Upper lobe of left lung (tissue), 6 donors: ENCODE measurements around the gene ATP8B3. TPM values are rescaled to one million over a fixed set of nuclear protein-coding genes. Genes with fewer than 3 reads are reported as not detected.

Experiments used
- ATAC-seq, 2 donors: fragments of 200-7000 bp; cut with Tn5 transposase; one replicate each; pipeline ENCODE4 v1.9.1; 2022; ENCODE audit warnings: mild to moderate bottlenecking in 2 of 2, moderate library complexity in 2 of 2; ENCODE audit not compliant: low FRiP score in 2 of 2
- DNase-seq, 2 donors: peaks; one replicate each; pipeline ENCODE4 v3.0.0-alpha.2; 2019 to 2020
- H3K27ac ChIP-seq, 4 donors: fragments of 200-600 bp; sonication (generic); one replicate each; pipeline ENCODE4 v1.5.1; 2016 to 2019
- H3K27me3 ChIP-seq, 4 donors: fragments of 200-600 bp; sonication (generic); one replicate each; pipeline ENCODE4 v1.5.1; 2017 to 2019
- H3K36me3 ChIP-seq, 4 donors: fragments of 200-600 bp; sonication (generic); one replicate each; pipeline ENCODE4 v1.5.1; 2016 to 2019
- H3K4me1 ChIP-seq, 4 donors: fragments of 200-600 bp; sonication (generic); one replicate each; pipeline ENCODE4 v1.5.1; 2018 to 2019
- H3K4me3 ChIP-seq, 4 donors: fragments of 200-600 bp; sonication (generic); one replicate each; pipeline ENCODE4 v1.5.1; 2017 to 2019; ENCODE audit warnings: mild to moderate bottlenecking in 2 of 4, moderate library complexity in 1 of 4
- H3K9me3 ChIP-seq, 4 donors: fragments of 200-600 bp; sonication (generic); one replicate each; pipeline ENCODE4 v1.5.1; 2018 to 2019
- EP300 ChIP-seq, 4 donors: sonication (generic); formaldehyde crosslinking; IDR thresholded peaks; one replicate each; pipeline ENCODE4 v1.5.1; 2017; ENCODE audit warnings: antibody characterized with exemption in 4 of 4, control low read depth in 2 of 4
- POLR2A ChIP-seq, 4 donors: fragments of 450-650 bp; IDR thresholded peaks; one replicate each; pipeline ENCODE4 v1.5.1; 2016 to 2017; ENCODE audit warnings: antibody characterized with exemption in 4 of 4, mild to moderate bottlenecking in 2 of 4
- POLR2AphosphoS5 ChIP-seq, 2 donors: sonication (generic); formaldehyde crosslinking; IDR thresholded peaks; one replicate each; pipeline ENCODE4 v1.5.1; 2017; ENCODE audit warnings: antibody characterized with exemption in 2 of 2
- WGBS, 2 donors: methylation state at CpG; one replicate each; pipeline ENCODE4 v1.1.5; 2017 to 2018; 5-methylcytosine and 5-hydroxymethylcytosine counted together
- total RNA-seq, 6 donors: library from RNA; depleted of rRNA in 4 of 6; stranded (reverse); fragments of >200 nt in 4 of 6; gene quantifications; one replicate each; pipeline versions ENCODE4 v1.1.0 to v1.2.1, GENCODE V29; 2016 to 2021
- TF ChIP-seq, protein P1 (sequence below), 6 experiments: fragments of 450-650 bp in 4 of 6; fragments of 200-600 bp in 2 of 6; sonication (generic) in 2 of 6; IDR thresholded peaks; one replicate each; pipeline ENCODE4 v1.5.1; 2016 to 2019; ENCODE audit warnings: antibody characterized with exemption in 6 of 6
- donor health status: DM: no; HTN: no; CAD: no; lungs with moderate emphysema.
- donor health status: DM: no; HTN: yes; CAD: no; lungs with severe emphysema.

ATP8B3 gene
- total RNA-seq, 6 donors from 2014 or later: under 0.01 to 6.2 (median 1.1) TPM

DNA sequence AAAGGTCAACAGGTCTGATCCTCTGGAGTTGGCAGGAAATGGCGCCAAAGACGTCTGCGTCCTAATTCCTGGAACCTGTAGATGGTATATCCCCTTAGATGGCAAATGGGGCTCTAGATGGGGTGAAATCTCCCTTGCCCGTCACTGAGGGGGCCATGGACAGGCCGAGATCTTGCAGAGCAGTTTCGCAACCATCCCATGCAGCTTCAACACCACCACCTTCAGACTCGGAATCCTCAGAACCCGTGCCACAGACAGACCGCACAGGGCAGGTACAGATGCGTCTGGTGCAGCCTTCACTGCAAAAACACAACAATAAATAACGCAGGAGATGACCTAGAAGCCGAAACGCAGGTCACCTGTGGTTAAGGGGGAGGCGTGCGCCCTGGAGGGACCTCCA, 18.5 kb upstream of the ATP8B3 start:
- peaks cover 3 to 34% (median 19%) of the 10 kb centered on the region in 4 donors for H3K4me1 ChIP-seq
- WGBS, 2 donors: 87 to 88% methylated on average over 12 to 15 of the region's 15 CpGs
- TF ChIP-seq EP300 (IDR thresholded peaks at IDR 0.05) (no peak), POLR2AphosphoS5 (IDR thresholded peaks at IDR 0.05) (no peak), POLR2A (IDR thresholded peaks at IDR 0.05) (no peak)
- TF ChIP-seq, protein P1, sequence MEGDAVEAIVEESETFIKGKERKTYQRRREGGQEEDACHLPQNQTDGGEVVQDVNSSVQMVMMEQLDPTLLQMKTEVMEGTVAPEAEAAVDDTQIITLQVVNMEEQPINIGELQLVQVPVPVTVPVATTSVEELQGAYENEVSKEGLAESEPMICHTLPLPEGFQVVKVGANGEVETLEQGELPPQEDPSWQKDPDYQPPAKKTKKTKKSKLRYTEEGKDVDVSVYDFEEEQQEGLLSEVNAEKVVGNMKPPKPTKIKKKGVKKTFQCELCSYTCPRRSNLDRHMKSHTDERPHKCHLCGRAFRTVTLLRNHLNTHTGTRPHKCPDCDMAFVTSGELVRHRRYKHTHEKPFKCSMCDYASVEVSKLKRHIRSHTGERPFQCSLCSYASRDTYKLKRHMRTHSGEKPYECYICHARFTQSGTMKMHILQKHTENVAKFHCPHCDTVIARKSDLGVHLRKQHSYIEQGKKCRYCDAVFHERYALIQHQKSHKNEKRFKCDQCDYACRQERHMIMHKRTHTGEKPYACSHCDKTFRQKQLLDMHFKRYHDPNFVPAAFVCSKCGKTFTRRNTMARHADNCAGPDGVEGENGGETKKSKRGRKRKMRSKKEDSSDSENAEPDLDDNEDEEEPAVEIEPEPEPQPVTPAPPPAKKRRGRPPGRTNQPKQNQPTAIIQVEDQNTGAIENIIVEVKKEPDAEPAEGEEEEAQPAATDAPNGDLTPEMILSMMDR (IDR thresholded peaks at IDR 0.05): no peak
- no peaks in the 10 kb centered on the region for H3K9me3 ChIP-seq
- peaks cover 0 to 54% (median 34%) of the 10 kb centered on the region in 4 donors for H3K36me3 ChIP-seq
- DNase-seq (no peak), ATAC-seq (no peak)
- no peak overlapping the region for H3K27ac ChIP-seq
- H3K27me3 ChIP-seq: no peaks in the 10 kb centered on the region
- H3K4me3 ChIP-seq: no peak overlapping the region

DNA sequence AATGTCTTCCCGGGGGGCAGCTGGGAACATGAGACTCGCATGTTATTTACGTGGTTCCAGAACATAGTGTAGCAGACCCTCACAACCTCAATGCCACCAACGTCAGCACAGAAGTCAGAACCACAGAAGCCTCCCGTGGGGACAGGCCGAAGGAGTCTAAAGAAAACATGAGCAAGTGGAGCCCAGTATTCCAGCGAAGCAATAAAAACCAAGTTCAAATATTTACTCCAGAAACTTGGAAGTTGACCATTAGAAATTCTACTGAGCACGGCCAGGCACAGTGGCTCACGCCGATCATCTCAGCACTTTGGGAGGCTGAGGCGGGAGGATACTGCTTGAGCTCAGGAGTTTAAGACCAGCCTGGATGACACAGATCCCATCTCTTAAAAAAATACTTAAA, 17.9 kb upstream of the ATP8B3 start:
- no peak overlapping the region for H3K4me3 ChIP-seq
- H3K36me3 ChIP-seq: peaks cover 0 to 60% (median 39%) of the 10 kb centered on the region in 4 donors
- ATAC-seq (no peak), DNase-seq (no peak)
- no peak overlapping the region for H3K27ac ChIP-seq
- WGBS, 2 donors: 94% methylated on average over 11 of the region's 11 CpGs
- TF ChIP-seq POLR2AphosphoS5 (IDR thresholded peaks at IDR 0.05): no peak
- TF ChIP-seq POLR2A (IDR thresholded peaks at IDR 0.05): no peak
- no peak for TF ChIP-seq EP300 (IDR thresholded peaks at IDR 0.05)
- TF ChIP-seq, protein P1 (IDR thresholded peaks at IDR 0.05): no peak
- H3K27me3 ChIP-seq: no peaks in the 10 kb centered on the region
- H3K4me1 ChIP-seq: peaks cover 3 to 27% (median 19%) of the 10 kb centered on the region in 4 donors
- no peaks in the 10 kb centered on the region for H3K9me3 ChIP-seq

DNA sequence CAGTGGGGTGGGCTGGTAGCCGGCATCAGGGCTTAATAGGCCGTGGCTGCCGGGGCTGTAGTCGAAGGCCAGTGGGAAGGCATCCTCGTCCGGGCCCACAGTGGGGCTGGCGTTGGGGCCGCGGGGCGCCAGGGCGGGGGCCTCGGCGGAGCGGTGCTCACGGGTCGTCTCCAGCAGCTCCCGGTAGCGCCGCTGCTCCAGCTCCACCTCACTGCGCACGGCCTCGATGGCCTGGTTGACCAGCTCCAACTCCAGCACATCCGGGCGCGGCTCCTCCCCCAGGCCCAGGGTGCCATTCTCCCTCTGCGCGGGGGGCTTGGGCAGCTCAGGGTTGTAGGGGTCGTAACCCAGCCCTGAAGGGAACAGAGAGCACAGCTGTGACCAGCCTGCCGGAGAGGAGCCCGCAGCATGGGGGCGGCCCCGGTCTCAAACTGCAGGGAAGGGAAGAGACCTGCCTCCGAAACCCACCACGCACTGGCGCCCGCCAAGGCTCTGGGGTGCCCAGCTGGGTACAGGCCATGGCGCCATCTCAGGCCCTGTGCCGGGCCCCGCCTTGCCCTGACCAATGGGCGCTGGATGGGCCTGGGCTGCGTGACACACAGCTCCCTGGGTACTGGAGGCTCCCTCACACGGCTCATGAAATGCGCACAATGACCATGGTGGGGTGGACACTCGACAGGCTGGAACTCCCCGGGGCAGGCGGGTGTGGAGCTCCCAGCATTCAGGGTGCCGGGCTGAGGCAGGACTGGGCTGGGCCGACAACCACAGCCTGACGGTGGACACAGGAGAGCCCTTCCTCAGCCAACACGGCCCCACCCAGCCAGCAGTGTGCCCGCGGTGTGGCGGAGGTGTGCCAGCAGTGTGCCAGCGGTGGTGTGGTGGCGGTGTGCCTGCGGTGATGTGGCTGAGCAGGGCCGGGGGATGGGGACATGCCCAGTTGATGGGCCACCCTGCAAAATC, 16.5 kb upstream of the ATP8B3 start:
- peak in 1 of 2 donors; percentile 12 for ATAC-seq
- H3K4me3 ChIP-seq: no peak overlapping the region
- WGBS, 2 donors: 94% methylated on average over 15 to 46 of the region's 57 CpGs

DNA sequence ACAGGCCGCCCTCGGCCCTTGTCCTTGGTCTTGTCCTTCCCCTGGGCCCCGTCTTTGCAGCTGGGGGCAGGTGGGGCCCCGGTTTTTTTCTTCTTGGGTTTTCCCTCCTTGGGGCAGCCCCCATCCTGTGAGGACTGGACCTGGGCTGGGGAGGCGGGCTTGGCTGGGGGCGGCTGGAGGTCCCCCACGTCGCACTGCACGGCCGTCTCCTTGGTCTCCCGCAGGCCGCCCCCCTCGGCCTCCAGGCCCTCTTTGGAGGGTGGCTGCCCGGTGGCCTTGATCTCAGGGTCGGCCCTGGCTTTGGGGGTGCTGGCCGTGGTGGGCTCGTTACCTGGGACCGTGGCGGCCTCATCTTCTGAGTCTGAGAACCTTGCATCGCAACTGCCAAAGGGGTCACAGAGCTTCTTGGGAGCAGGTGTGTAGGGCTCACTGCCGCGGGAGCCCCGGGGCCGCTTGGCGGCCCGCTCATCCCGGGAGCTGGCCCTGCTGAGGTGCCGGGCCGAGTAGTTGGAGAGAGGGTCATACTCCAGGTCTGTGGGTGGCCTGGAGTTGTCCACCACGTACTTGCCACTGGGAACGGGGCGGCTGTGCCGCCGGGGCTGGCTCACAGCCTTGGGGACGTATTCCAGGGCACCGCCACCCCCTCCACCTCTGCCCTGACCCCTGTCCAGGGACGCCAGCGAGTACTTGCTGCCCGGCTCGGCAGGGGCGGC, 15.6 kb upstream of the ATP8B3 start:
- no peaks in the 10 kb centered on the region for H3K9me3 ChIP-seq
- no peak overlapping the region for H3K4me3 ChIP-seq
- H3K27ac ChIP-seq: no peak overlapping the region
- H3K27me3 ChIP-seq: no peaks in the 10 kb centered on the region
- TF ChIP-seq EP300 (IDR thresholded peaks at IDR 0.05) (no peak), POLR2A (IDR thresholded peaks at IDR 0.05) (no peak), POLR2AphosphoS5 (IDR thresholded peaks at IDR 0.05) (no peak)
- TF ChIP-seq, protein P1 (IDR thresholded peaks at IDR 0.05): no peak
- peaks cover 3 to 10% (median 7%) of the 10 kb centered on the region in 4 donors for H3K4me1 ChIP-seq
- ATAC-seq (no peak), DNase-seq (peak in 1 of 2 donors; percentile 83)
- peaks cover 7 to 83% (median 55%) of the 10 kb centered on the region in 4 donors for H3K36me3 ChIP-seq
- 94 to 95% methylated on average over 7 to 34 of the region's 41 CpGs for WGBS, 2 donors

More for the DNA sequence above, 16.5 kb upstream of the ATP8B3 start:
- peaks cover 3 to 14% (median 12%) of the 10 kb centered on the region in 4 donors for H3K4me1 ChIP-seq
- no peak overlapping the region for H3K27ac ChIP-seq
- H3K27me3 ChIP-seq: no peaks in the 10 kb centered on the region
- TF ChIP-seq, protein P1 (IDR thresholded peaks at IDR 0.05): no peak
- no peak for TF ChIP-seq EP300 (IDR thresholded peaks at IDR 0.05)
- peak in 1 of 2 donors; percentile 82 for DNase-seq
- H3K36me3 ChIP-seq: peaks cover under 1 to 74% (median 47%) of the 10 kb centered on the region in 4 donors
- H3K9me3 ChIP-seq: no peaks in the 10 kb centered on the region
